Endothelial cell of umbilical vein (primary cell): Measurements from ENCODE around the gene MPL. TPM values are rescaled to one million over a fixed set of nuclear protein-coding genes. Genes with fewer than 3 reads are reported as not detected.

Experiments
- BruUV-seq: library from RNA; stranded (reverse); fragments of 400-500 nt; replicated peaks from 2 replicates; lab custom pipeline; 2021; lab: Mats Ljungman, UMichigan
- CTCF ChIA-PET: fragments of 300-600, 350-600 bp; sonication (Branson Sonifier 250); formaldehyde crosslinking; loops from one replicate; lab custom pipeline; 2021; ENCODE audit warnings: antibody characterized with exemption, inconsistent platforms; lab: Charles Lee
- POLR2A ChIA-PET: fragments of 300-600, 350-600 bp; sonication (Branson Sonifier 250); formaldehyde crosslinking; loops from one replicate; lab custom pipeline; 2021; ENCODE audit warnings: antibody characterized with exemption, inconsistent platforms; lab: Charles Lee
- DNase-seq: peaks from one replicate; pipeline ENCODE4 v3.0.0-alpha.2; 2011; ENCODE audit warnings: low read depth, low spot score
- FAIRE-seq: peaks from 2 replicates; lab custom pipeline; 2011; peaks lifted over from hg19 to GRCh38; lab: Jason Lieb, UNC
- H2AFZ ChIP-seq: 2 replicates; pipeline ENCODE4 v1.6.0; 2012; ENCODE audit warnings: low read depth, low read length, control low read depth, inconsistent platforms
- H3K27ac ChIP-seq: 2 replicates; pipeline ENCODE4 v1.5.1; 2011; ENCODE audit warnings: low read depth, mild to moderate bottlenecking, control low read depth, low read length, moderate library complexity; ENCODE audit not compliant: insufficient read depth
- H3K27me3 ChIP-seq, 2 experiments: 2 replicates each; pipeline versions ENCODE4 v1.6.0 to v1.6.1; 2011; ENCODE audit warnings: low read length in 2 of 2, mixed read lengths in 1 of 2; ENCODE audit not compliant: control insufficient read depth in 2 of 2, insufficient read depth in 2 of 2
- H3K36me3 ChIP-seq, 2 experiments: 2 replicates in 1 of 2; 3 replicates in 1 of 2; pipeline ENCODE4 v1.5.1; 2011; ENCODE audit warnings: low read length in 2 of 2, mild to moderate bottlenecking in 1 of 2, moderate library complexity in 1 of 2; ENCODE audit not compliant: control insufficient read depth in 2 of 2, insufficient read depth in 2 of 2; ENCODE audit errors: extremely low read depth in 1 of 2
- H3K4me1 ChIP-seq: 3 replicates; pipeline ENCODE4 v1.5.1; 2011; ENCODE audit warnings: mild to moderate bottlenecking, low read length; ENCODE audit not compliant: control insufficient read depth, insufficient read depth; ENCODE audit errors: extremely low read depth
- H3K4me2 ChIP-seq: 2 replicates; pipeline ENCODE4 v1.6.1; 2011; ENCODE audit warnings: low read length, control low read depth, mixed read lengths; ENCODE audit not compliant: insufficient read depth
- H3K4me3 ChIP-seq, 3 experiments: fragments of 200-600 bp in 1 of 3; sonication (generic), shearing (Covaris generic) in 1 of 3; replicated peaks in 1 of 3; 2 replicates each; pipeline ENCODE4 v1.5.1; 2011 to 2016; ENCODE audit warnings: control low read depth in 3 of 3, low read length in 3 of 3, mild to moderate bottlenecking in 2 of 3, inconsistent platforms in 1 of 3, low read depth in 1 of 3, moderate library complexity in 1 of 3; ENCODE audit not compliant: insufficient read depth in 1 of 3
- H3K79me2 ChIP-seq: 2 replicates; pipeline ENCODE4 v1.6.0; 2012; ENCODE audit warnings: low read length, inconsistent platforms; ENCODE audit not compliant: control insufficient read depth, insufficient read depth
- H3K9ac ChIP-seq: replicated peaks from 2 replicates; pipeline ENCODE3; 2011; ENCODE audit warnings: low read length, control low read depth; ENCODE audit not compliant: insufficient read depth; ENCODE audit errors: extremely low read depth
- H3K9me1 ChIP-seq: replicated peaks from 3 replicates; pipeline ENCODE4 v1.6.0; 2011; ENCODE audit warnings: mild to moderate bottlenecking, low read length; ENCODE audit not compliant: control insufficient read depth, insufficient read depth; ENCODE audit errors: extremely low read depth
- H3K9me3 ChIP-seq: replicated peaks from 2 replicates; pipeline ENCODE4 v1.5.1; 2012; ENCODE audit warnings: low read length, inconsistent platforms; ENCODE audit not compliant: control insufficient read depth, insufficient read depth
- H4K20me1 ChIP-seq: replicated peaks from 2 replicates; pipeline ENCODE3; 2011; ENCODE audit warnings: mild to moderate bottlenecking, low read length; ENCODE audit not compliant: control insufficient read depth, insufficient read depth; ENCODE audit errors: extremely low read depth
- EZH2 ChIP-seq: IDR thresholded peaks from 2 replicates; pipeline ENCODE4 v1.6.1; 2012; ENCODE audit warnings: borderline replicate concordance, low read depth, mild to moderate bottlenecking, moderate library complexity, low read length, inconsistent platforms; ENCODE audit not compliant: severe bottlenecking
- FOS ChIP-seq: IDR thresholded peaks from 2 replicates; pipeline ENCODE4 v1.6.1; 2011; ENCODE audit warnings: mild to moderate bottlenecking, low read length, moderate library complexity, borderline replicate concordance; ENCODE audit not compliant: insufficient read depth
- GATA2 ChIP-seq: IDR thresholded peaks from 2 replicates; pipeline ENCODE4 v1.7.0; 2011; ENCODE audit warnings: low read depth, mild to moderate bottlenecking, moderate library complexity, mixed read lengths, low read length; ENCODE audit not compliant: insufficient read length, insufficient read depth
- JUN ChIP-seq: IDR thresholded peaks from 2 replicates; pipeline ENCODE4 v1.6.1; 2011; ENCODE audit warnings: borderline replicate concordance, low read depth; ENCODE audit not compliant: insufficient read length, insufficient read depth
- MYC ChIP-seq: IDR thresholded peaks from one replicate; pipeline ENCODE4 v1.6.1; 2011; ENCODE audit warnings: mild to moderate bottlenecking, low read depth, low read length
- POLR2A ChIP-seq: IDR thresholded peaks from 2 replicates; pipeline ENCODE4 v1.6.1; 2012; ENCODE audit warnings: low read depth, mild to moderate bottlenecking, control low read depth, low read length
- POLR2AphosphoS5 ChIP-seq: IDR thresholded peaks from 2 replicates; pipeline ENCODE4 v1.6.1; 2012; ENCODE audit warnings: low read depth, mild to moderate bottlenecking, control low read depth, low read length, moderate library complexity; ENCODE audit not compliant: insufficient read depth
- dilution Hi-C: fragments of 300-500 bp; cut with MboI; formaldehyde crosslinking; loops from one replicate; pipeline ENCODE4 v1.15.0; 2019; ENCODE audit warnings: low sequenced_read_pairs; ENCODE audit not compliant: extremely low pct_ligation_motif_present
- intact Hi-C: fragments of 100-400 bp; cut with micrococcal nuclease; formaldehyde crosslinking; loops from one replicate; pipeline ENCODE4 v1.10.0; 2022
- polyA plus RNA-seq, 4 experiments: library from polyadenylated mRNA; depleted of rRNA in 3 of 4; stranded (reverse) in 3 of 4; unstranded in 1 of 4; fragments of >200 nt; gene quantifications; 2 replicates each; pipeline versions ENCODE4 v1.2.1 to v1.2.3, GENCODE V29; 2011 to 2012; ENCODE audit warnings: missing spikeins in 1 of 4
- total RNA-seq: library from RNA; stranded (reverse); gene quantifications from 2 replicates; pipeline ENCODE4 v1.2.3, GENCODE V29; 2021
- TF ChIP-seq, protein P1 (sequence below): IDR thresholded peaks from 2 replicates; pipeline ENCODE4 v1.6.1; 2011; ENCODE audit not compliant: insufficient read depth, insufficient read length
- TF ChIP-seq, protein P2 (sequence below), 2 donors: IDR thresholded peaks; 1 replicate in 1 of 2; 2 replicates in 1 of 2; pipeline ENCODE4 v1.5.1; 2011; ENCODE audit warnings: low read length in 2 of 2, mild to moderate bottlenecking in 2 of 2, moderate library complexity in 2 of 2, control low read depth in 1 of 2, inconsistent platforms in 1 of 2, low read depth in 1 of 2; ENCODE audit not compliant: insufficient read depth in 1 of 2; ENCODE audit errors: extremely low read depth in 1 of 2

The MPL gene
- total and polyA plus RNA-seq, 2 donors (not counting 3 experiments of a cell fraction or from before 2014, with no cell fraction given) = 0.14 to 0.24 TPM

DNA sequence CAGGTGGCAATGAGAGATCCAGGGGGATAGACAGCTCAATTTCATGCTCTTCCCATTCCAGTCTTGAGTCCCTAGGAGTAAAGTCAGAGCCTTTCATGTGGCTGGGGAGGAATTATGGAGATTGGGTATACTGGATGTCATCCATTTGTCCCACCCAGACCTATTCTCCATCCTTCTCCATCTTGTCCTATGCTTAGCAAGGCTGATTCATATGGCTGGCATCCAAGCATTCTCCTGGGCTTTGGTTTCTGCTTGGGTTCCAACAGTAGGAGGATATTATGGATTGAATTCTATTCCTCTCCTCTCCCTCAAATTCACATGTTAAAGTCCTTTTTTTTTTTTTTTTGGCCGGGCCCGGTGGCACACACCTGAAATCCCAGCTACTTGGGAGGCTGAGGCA, 17.3 kb downstream of the MPL start:
- Histone ChIP-seq H3K27me3 (no peaks in the 10 kb centered on the region), H3K36me3 (peaks cover 0 to 1% of the 10 kb centered on the region in 2 experiments), H3K9me3 (no peaks in the 10 kb centered on the region), H3K79me2 (peaks cover 11% of the 10 kb centered on the region), H3K9me1 (no peaks in the 10 kb centered on the region), H3K9ac (no peak overlapping the region), H4K20me1 (no peaks in the 10 kb centered on the region), H2AFZ (no peak overlapping the region), H3K27ac (no peak overlapping the region), H3K4me3 (no peak overlapping the region), H3K4me2 (no peak overlapping the region), H3K4me1 (peaks cover 15% of the 10 kb centered on the region)
- ChIA-PET CTCF (no interaction called here), POLR2A (no interaction called here)
- BruUV-seq = no TSS peak
- TF ChIP-seq, protein P1, sequence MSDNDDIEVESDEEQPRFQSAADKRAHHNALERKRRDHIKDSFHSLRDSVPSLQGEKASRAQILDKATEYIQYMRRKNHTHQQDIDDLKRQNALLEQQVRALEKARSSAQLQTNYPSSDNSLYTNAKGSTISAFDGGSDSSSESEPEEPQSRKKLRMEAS = no peak
- TF ChIP-seq MYC (no peak), POLR2A (no peak), EZH2 (no peak), FOS (no peak), GATA2 (no peak), JUN (no peak), POLR2AphosphoS5 (no peak)
- TF ChIP-seq, protein P2, sequence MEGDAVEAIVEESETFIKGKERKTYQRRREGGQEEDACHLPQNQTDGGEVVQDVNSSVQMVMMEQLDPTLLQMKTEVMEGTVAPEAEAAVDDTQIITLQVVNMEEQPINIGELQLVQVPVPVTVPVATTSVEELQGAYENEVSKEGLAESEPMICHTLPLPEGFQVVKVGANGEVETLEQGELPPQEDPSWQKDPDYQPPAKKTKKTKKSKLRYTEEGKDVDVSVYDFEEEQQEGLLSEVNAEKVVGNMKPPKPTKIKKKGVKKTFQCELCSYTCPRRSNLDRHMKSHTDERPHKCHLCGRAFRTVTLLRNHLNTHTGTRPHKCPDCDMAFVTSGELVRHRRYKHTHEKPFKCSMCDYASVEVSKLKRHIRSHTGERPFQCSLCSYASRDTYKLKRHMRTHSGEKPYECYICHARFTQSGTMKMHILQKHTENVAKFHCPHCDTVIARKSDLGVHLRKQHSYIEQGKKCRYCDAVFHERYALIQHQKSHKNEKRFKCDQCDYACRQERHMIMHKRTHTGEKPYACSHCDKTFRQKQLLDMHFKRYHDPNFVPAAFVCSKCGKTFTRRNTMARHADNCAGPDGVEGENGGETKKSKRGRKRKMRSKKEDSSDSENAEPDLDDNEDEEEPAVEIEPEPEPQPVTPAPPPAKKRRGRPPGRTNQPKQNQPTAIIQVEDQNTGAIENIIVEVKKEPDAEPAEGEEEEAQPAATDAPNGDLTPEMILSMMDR (IDR thresholded peaks at IDR 0.05; ENCODE audit: extremely low read depth in 1 of 2, insufficient read depth in 1 of 2, low read depth in 1 of 2, low read length in 2 of 2) = no peak
- intact Hi-C loops = no loop called here
- FAIRE-seq (no peak), DNase-seq (no peak)
- dilution Hi-C loops = no loop called here
